ENCODE data around the gene CLASRP.

CLASRP gene, protein sequence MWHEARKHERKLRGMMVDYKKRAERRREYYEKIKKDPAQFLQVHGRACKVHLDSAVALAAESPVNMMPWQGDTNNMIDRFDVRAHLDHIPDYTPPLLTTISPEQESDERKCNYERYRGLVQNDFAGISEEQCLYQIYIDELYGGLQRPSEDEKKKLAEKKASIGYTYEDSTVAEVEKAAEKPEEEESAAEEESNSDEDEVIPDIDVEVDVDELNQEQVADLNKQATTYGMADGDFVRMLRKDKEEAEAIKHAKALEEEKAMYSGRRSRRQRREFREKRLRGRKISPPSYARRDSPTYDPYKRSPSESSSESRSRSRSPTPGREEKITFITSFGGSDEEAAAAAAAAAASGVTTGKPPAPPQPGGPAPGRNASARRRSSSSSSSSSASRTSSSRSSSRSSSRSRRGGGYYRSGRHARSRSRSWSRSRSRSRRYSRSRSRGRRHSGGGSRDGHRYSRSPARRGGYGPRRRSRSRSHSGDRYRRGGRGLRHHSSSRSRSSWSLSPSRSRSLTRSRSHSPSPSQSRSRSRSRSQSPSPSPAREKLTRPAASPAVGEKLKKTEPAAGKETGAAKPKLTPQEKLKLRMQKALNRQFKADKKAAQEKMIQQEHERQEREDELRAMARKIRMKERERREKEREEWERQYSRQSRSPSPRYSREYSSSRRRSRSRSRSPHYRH

DNA sequence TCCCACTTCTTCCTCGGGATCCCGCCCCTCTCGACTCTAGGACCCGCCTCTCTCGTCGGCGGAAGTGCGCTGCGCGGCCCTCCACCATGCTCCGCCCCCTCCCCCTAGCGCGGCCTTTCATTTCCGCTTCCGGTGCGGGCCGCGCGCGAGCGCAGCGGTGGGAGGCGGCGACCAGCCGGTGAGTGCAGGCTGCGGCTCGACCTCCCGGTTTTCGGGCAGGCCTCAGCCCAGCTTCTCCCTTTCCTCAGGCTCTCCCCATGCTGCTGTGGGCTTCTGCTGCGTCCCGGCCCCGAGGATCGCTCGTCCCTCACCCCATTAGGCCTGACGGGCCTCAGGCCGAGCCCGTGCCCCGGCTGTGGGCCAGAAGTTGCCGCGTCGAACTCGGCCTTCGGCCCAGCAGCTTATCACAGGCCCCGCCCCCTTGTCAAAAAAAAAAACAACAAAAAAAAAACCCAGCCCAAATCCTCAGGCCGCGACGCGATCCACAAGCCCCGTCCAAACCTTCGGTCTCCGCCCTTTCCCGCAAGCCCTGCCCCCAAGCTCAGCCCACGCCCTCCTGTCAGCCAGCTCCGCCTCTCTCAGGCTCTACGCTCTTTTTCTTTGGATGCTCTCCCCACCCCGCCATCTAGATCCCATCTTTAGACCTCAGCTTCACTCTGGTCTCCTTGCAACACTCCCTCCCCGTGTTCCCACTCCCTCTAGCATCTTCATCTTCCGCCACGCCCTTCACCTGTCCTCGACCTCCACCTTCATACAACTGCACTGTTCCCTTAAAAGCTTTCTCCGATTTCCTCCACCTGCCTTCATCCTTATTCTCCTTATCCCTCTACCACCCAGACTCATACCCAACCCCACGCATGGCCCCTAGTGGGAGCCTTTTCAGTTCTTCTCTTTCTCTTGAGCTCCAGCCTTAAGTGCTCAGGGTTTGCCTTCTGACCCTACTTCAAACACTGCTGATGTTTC lies at the start of gene CLASRP:
Gene CLASRP (plus strand): TSS at position 115 of the 963 bp plus-strand sequence. CDS start 1,168 bp downstream, outside the sequence.
- Mint-ChIP-seq H3K27ac (peak within 1 kb of the TSS; percentile 85 to 92 (median 87)), H3K9me3 (no peaks in the 10 kb centered on the region), H3K4me1 (peaks cover 22% of the 10 kb centered on the region), H3K36me3 (ENCODE audit: low read depth) (peaks cover 31% of the 10 kb centered on the region), H3K27me3 (ENCODE audit: low read depth) (no peaks in the 10 kb centered on the region), H3K4me3 (peak within 1 kb of the TSS; percentile 91 to 97 (median 94))
- TF ChIP-seq, protein P1, sequence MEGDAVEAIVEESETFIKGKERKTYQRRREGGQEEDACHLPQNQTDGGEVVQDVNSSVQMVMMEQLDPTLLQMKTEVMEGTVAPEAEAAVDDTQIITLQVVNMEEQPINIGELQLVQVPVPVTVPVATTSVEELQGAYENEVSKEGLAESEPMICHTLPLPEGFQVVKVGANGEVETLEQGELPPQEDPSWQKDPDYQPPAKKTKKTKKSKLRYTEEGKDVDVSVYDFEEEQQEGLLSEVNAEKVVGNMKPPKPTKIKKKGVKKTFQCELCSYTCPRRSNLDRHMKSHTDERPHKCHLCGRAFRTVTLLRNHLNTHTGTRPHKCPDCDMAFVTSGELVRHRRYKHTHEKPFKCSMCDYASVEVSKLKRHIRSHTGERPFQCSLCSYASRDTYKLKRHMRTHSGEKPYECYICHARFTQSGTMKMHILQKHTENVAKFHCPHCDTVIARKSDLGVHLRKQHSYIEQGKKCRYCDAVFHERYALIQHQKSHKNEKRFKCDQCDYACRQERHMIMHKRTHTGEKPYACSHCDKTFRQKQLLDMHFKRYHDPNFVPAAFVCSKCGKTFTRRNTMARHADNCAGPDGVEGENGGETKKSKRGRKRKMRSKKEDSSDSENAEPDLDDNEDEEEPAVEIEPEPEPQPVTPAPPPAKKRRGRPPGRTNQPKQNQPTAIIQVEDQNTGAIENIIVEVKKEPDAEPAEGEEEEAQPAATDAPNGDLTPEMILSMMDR (IDR thresholded peaks at IDR 0.05; ENCODE audit: unreplicated experiment in 3 of 3), result no peak

DNA sequence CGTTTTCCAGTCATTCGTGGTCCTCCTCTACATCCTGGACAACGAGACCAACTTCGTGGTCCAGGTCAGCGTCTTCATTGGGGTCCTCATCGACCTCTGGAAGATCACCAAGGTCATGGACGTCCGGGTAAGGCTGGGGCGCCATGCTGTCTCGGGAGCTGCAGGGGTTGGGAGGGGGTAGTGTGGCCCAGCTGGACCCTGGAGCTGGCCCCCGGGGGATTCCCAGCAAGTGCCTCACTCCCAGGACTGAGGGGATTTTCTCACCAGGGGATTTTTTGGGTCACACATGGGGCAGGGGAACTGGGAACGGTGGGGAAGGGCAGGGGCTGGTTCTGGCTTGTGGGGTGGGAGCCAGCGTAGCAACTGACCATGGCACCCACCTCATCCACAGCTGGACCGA lies 48.4 kb upstream of the CLASRP start:
- TF ChIP-seq, protein P1 (IDR thresholded peaks at IDR 0.05; ENCODE audit: unreplicated experiment in 3 of 3), result no peak
- Mint-ChIP-seq H3K4me3 (no peak overlapping the region), H3K4me1 (no peaks in the 10 kb centered on the region), H3K9me3 (no peaks in the 10 kb centered on the region), H3K27ac (no peak overlapping the region), H3K27me3 (ENCODE audit: low read depth) (no peaks in the 10 kb centered on the region), H3K36me3 (ENCODE audit: low read depth) (peaks cover 32% of the 10 kb centered on the region)

DNA sequence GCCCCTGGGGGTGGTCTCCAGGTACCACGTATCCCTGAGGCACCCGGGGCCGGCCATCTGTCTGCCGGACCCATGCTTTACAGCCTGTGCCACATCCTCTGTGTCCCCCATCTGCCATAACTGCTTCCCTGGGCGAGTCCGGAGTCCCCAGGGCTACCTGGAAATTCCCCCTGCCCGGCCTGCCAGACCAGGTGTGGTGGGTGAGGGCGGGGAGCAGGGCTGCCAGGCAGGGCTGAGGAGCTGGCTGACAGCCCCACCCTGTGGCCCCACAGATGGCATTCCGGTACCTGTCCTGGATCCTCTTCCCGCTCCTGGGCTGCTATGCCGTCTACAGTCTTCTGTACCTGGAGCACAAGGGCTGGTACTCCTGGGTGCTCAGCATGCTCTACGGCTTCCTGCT lies 47.9 kb upstream of the CLASRP start:
- Mint-ChIP-seq H3K27me3 (ENCODE audit: low read depth) (no peaks in the 10 kb centered on the region), H3K4me3 (no peak overlapping the region), H3K27ac (no peak overlapping the region), H3K9me3 (no peaks in the 10 kb centered on the region), H3K36me3 (ENCODE audit: low read depth) (peaks cover 28% of the 10 kb centered on the region), H3K4me1 (no peaks in the 10 kb centered on the region)
- TF ChIP-seq, protein P1 (IDR thresholded peaks at IDR 0.05; ENCODE audit: unreplicated experiment in 3 of 3), result no peak

DNA sequence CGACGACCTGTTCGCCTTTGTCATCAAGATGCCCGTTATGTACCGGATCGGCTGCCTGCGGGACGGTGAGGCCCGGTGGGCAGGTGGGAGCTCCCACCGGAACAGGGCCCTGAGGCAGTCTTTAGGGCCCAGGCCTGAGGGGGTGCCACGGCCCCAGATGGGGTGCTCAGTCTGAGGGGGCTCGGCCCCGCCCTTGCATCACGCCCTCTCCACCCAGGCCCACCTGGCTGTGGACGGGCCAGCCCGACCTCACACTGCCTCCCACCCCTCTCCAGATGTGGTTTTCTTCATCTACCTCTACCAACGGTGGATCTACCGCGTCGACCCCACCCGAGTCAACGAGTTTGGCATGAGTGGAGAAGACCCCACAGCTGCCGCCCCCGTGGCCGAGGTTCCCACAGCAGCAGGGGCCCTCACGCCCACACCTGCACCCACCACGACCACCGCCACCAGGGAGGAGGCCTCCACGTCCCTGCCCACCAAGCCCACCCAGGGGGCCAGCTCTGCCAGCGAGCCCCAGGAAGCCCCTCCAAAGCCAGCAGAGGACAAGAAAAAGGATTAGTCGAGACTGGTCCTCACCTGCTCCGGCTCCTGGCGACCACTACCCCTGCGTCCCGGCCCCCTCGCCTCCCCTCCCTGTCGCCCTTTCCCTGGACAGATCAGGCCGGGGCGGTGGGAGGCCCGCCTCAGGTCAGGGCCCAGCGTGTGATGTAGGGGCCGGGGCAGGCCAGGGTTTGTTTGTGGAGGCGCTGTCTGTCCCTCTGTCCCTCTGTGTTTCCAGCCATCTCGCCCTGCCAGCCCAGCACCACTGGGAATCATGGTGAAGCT lies 46.3 kb upstream of the CLASRP start:
- H3K27me3 Mint-ChIP-seq (ENCODE audit: low read depth), result no peaks in the 10 kb centered on the region
- H3K9me3 Mint-ChIP-seq, result no peaks in the 10 kb centered on the region
- peaks cover 22% of the 10 kb centered on the region for H3K36me3 Mint-ChIP-seq (ENCODE audit: low read depth)
- no peak overlapping the region for H3K4me3 Mint-ChIP-seq
- TF ChIP-seq, protein P1 (IDR thresholded peaks at IDR 0.05; ENCODE audit: unreplicated experiment in 3 of 3), result no peak
- H3K4me1 Mint-ChIP-seq, result no peaks in the 10 kb centered on the region
- H3K27ac Mint-ChIP-seq, result no peak overlapping the region

DNA sequence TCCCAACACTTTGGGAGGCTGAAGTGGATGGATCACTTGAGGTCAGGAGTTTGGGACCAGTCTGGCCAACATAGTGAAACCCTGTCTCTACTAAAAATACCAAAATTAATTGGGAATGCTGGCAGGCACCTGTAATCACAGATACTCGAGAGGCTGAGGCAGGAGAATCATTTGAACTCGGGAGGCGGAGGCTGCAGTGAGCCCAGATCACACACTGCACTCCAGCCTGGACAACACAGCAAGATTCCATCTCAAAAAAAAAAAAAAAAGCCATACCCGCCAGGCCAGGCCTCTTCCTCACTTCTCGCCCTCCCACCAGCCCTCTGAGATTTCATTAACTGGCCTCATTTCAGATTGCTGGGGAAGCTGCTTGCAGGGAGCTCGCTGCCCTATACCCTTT lies 45.3 kb upstream of the CLASRP start:
- Mint-ChIP-seq H3K9me3 (no peaks in the 10 kb centered on the region), H3K4me3 (no peak overlapping the region), H3K27ac (no peak overlapping the region), H3K27me3 (ENCODE audit: low read depth) (no peaks in the 10 kb centered on the region), H3K4me1 (no peaks in the 10 kb centered on the region), H3K36me3 (ENCODE audit: low read depth) (peaks cover 18% of the 10 kb centered on the region)
- TF ChIP-seq, protein P1 (IDR thresholded peaks at IDR 0.05; ENCODE audit: unreplicated experiment in 3 of 3), result no peak
